IPS-NIHi7 (cell line): ENCODE results near the gene STARD9.
"Not testable (repeated sequence)": the region's sequence is repeated elsewhere in the genome, so short reads cannot be mapped to it uniquely, and the experiment has no call there.

Experiments
- DNase-seq: peaks from one replicate; pipeline ENCODE4 v3.0.0; 2012; ENCODE audit warnings: mixed read lengths; ENCODE audit errors: extremely low spot score

The STARD9 gene

GRCh38 chr15:42627485-42627884 is 52.1 kb downstream of the STARD9 start:
- DNase-seq = no peak

- DNase-seq = no peak
Measured at GRCh38 chr15:42628761-42629160, 53.4 kb downstream of the STARD9 start.

DNA sequence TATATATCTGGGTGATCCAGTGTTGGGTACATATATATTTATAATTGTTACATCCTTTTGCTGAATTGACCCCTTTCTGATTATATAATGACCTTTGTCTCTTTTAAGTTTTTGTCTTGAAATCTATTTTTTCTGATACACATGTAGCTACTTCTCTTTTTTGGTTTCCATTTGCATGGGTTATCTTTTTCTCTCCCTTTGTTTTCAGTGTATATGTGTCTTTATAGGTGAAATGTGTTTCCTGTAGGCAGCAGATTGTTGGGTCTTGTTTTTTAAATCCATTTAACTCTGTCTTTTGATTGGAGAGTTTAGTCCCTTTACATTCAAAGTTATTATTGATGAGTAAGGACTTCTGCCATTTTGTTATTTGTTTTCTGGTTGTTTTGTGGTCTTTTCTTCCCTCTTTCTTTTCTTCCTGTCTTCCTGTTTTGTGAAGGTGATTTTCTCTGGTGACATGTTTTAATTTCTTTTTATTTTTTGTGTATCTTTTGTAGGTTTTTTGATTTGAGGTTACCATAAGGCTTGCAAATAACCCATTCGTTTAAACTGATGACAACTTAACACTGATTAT is 56.8 kb downstream of the STARD9 start:
- DNase-seq = no peak

DNA sequence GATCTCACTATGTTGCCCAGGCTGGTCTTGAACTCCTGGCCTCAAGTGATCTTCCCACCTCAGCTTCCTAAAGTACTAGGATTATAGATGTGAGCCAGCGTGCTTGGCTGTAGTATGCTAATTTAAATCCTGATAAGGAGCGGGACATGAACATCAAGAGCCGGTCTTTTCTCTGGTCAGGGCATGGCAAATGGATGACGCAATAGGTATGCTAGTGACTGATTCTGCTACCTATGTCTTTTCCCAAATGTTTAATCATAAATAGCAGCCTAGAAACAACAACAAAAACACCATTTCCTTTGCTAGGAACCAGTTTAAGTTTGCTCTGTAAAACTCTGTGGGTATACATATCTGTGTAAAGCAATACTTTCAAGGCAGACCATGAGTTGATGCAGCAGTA is 64.7 kb downstream of the STARD9 start:
- DNase-seq = no peak

DNA sequence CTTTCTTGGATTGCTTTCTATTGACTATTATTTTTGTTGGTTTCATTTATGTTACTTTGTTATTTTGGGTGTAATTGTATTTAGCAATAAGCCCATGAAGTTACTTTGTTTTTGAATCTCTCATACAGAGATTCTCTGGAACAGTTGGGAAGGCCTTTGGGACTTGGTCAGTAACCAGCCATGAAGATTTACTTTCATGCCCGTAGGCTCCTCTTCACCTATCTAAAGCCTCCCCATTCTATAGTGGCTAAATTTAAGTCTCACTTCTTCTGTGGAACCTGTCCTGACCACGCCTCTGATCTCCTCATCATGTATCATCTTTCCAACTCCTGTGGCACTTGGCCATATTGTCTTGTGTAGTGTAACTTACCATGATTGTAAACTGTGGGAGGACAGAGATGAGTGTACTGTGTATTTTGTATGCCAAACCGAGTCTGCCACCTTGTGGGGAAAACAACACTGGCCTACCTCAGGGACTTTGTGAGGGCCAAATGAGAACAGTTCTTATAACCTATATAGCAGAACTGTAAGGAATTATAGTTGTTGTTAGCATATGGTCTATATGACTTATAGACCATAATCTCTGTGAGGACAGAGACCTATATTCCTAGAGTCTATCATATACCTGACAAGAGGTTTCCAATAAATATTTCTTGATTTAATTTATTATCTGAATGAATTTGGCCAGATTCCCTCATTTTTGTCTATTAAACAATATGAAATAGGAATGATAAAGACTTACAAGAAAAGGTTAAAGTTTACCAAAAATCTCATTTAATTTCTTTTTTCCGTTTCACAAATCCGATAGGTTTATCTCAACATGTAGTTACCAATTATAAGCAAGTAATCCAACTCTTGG is 75.0 kb downstream of the STARD9 start:
- DNase-seq = peak; percentile 74

DNA sequence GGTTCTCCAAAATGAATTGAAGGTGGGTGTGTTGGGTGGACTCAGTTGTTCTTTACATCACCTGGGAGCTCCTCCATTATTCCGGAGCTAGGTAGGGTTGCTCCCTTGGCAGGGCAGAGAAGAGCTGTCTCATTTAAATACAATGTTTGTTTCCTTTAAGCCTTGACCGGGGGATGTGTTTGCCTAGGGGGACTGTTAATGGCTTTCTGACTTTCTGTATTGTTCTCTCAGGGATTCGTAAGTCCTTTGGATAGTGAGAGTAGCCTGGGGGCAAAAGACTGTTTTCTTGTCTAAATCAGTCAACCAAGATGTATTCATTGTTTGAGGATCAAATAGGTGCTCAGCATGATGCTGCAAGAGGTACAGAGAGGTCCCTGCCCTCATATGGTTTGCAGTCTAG is 90.4 kb downstream of the STARD9 start:
- DNase-seq = no peak

- no peak for DNase-seq
Measured at GRCh38 chr15:42667855-42668254, 92.4 kb downstream of the STARD9 start.

- DNase-seq = no peak
Measured at GRCh38 chr15:42670451-42670850, 95.0 kb downstream of the STARD9 start.

- no peak for DNase-seq
Measured at GRCh38 chr15:42672444-42672843, 97.0 kb downstream of the STARD9 start.

DNA sequence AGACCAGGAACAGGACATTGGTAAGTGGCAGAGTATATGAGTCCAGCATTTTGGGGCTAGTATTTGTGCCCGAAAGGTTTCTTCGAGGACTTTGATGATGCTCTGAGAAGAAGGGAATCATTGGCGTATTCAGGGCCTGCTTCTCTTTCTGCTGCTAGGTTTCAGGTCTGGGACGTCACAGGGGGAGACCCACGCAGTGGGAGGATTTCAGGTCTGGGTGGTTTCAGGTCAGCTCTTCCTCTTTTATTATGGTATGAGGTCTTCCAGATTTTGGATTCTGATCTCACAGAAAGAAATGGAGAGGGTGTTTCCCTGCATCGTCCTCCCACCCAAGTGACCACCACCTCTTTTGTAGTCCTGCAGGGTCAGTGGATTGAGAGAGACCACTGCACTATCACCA is 99.1 kb downstream of the STARD9 start:
- no peak for DNase-seq

DNA sequence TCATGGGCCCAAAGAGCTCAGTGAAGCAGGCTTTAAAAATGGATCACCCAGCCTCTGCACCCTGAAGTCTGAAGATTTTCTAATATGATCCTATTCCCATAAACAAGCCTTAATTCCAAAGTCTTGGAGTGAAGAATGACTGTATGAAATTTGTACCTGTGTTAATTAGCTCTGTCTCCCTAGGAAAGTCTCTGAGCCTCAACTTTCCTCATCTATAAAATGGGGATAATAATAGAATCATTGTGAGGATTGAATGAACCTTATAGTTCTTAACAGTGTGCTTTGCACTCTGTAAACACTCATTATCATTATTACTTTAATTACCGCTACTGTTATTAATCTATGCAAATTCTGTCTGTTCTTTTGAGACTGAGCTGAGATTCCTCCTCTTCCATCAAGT is 99.6 kb downstream of the STARD9 start:
- no peak for DNase-seq

GRCh38 chr15:42679285-42680141 is 104.1 kb downstream of the STARD9 start:
- no peak for DNase-seq

DNA sequence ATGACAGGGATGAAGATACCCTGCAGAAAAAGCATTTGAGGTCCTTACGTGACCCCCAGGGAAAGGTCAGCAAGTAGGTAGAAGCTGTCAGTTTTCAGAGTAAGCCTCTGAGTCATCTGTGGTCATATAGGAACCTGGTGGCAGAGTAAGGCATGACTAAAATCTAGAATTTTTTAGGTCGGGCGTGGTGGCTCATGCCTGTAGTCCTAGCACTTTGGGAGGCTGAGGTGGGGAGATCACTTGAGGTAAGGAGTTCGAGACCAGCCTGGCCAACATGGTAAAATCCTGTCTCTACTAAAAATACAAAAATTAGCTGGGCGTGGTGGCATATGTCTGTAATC is 104.7 kb downstream of the STARD9 start:
- DNase-seq = not testable (repeated sequence)

DNA sequence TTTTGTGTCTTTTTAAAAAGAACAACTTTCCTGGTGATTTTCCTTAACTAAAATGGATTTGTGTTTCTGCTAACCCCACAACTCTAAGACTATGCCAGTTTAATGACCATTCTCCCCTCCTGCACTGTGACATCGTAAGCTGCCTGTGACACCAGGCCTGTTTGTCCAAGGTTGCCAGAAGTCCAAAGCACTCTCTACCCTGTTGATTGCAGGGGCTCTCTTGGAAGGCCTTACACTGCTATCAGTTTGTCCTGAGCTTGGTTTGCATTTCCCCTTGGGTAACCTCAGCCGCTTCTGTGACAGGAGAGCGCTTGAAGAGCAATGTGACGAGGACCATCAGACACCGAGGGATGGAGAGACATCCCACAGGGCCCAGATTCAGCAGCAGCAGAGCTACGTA is 105.7 kb downstream of the STARD9 start:
- no peak for DNase-seq

DNA sequence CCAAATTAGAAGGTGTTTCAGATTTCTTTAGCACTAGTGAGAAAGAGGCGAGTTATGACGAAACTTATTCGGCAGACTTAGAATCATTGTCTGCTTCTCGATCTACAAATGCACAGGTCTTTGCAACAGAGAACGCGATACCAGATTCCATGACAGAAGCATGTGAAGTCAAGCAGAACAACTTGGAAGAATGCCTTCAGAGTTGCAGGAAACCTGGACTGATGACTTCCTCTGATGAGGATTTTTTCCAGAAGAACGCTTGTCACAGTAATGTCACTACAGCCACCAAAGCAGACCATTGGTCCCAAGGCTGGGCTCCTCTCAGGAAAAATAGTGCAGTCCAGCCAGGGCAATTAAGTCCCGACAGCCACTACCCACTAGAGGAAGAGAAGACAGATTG is 110.9 kb downstream of the STARD9 start:
- no peak for DNase-seq

GRCh38 chr15:42687740-42688139 is 112.3 kb downstream of the STARD9 start:
- DNase-seq = no peak

- no peak for DNase-seq
Measured at GRCh38 chr15:42688301-42688700, 112.9 kb downstream of the STARD9 start.

GRCh38 chr15:42691308-42691707 is 115.9 kb downstream of the STARD9 start:
- no peak for DNase-seq

- no peak for DNase-seq
Measured at GRCh38 chr15:42691770-42692169, 116.4 kb downstream of the STARD9 start.

DNA sequence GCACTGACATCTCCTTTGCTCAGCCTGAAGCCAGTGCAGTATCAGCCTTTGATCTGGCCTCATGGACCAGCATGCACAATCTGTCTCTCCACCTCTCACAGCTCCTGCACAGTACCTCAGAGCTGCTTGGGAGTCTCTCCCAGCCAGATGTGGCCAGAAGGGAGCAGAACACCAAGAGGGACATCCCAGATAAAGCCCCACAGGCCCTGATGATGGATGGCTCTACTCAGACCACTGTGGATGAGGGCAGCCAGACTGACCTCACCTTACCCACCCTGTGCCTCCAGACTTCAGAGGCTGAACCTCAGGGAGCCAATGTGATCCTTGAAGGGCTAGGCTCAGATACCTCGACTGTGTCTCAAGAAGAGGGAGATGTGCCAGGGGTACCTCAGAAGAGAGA is 117.1 kb downstream of the STARD9 start:
- no peak for DNase-seq

- DNase-seq = peak; percentile 5
Measured at GRCh38 chr15:42692997-42693396, 117.6 kb downstream of the STARD9 start.

GRCh38 chr15:42693496-42693895 is 118.1 kb downstream of the STARD9 start:
- DNase-seq = peak; percentile 2

DNA sequence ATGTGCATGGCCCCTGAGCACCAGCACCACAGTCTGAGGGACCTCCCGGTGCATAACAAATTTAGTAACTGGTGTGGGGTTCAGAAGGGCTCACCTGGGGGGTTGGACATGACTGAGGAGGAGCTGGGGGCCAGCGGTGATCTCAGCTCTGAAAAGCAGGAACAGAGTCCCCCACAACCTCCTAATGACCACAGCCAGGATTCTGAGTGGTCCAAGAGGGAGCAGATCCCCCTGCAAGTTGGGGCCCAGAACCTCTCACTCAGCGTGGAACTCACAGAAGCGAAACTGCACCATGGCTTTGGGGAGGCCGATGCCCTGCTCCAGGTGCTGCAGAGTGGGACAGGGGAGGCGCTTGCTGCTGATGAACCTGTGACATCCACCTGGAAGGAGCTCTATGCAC is 118.5 kb downstream of the STARD9 start:
- DNase-seq = no peak
